GM12878 (cell line): ENCODE data around the gene C17orf107.

Experiments
- CREM ChIP-seq: IDR thresholded peaks from 2 replicates; pipeline ENCODE4 v1.6.1; 2014; ENCODE audit warnings: antibody characterized with exemption, low read depth
- EZH2 ChIP-seq: IDR thresholded peaks from 2 replicates; pipeline ENCODE4 v1.6.1; 2012; ENCODE audit warnings: low read depth, mild to moderate bottlenecking, control low read depth, inconsistent platforms, low read length, borderline replicate concordance; ENCODE audit not compliant: control insufficient read depth
- MYC ChIP-seq: IDR thresholded peaks from 2 replicates; pipeline ENCODE4 v1.6.1; 2011; ENCODE audit warnings: mild to moderate bottlenecking, low read length, moderate library complexity, inconsistent platforms; ENCODE audit not compliant: insufficient read depth, insufficient replicate concordance, insufficient read length, severe bottlenecking
- POLR2A ChIP-seq: IDR thresholded peaks from 2 replicates; pipeline ENCODE4 v1.6.1; 2011; ENCODE audit warnings: low read depth, mild to moderate bottlenecking, low read length
- RELA ChIP-seq: fragments of 450-650 bp; IDR thresholded peaks from 2 replicates; pipeline ENCODE4 v1.8.0; 2014; ENCODE audit warnings: borderline replicate concordance; ENCODE audit not compliant: partially characterized antibody
- SRF ChIP-seq, 2 experiments: IDR thresholded peaks; 2 replicates each; pipeline ENCODE4 v1.6.1; 2011; ENCODE audit warnings: low read depth in 2 of 2, low read length in 2 of 2, mild to moderate bottlenecking in 1 of 2, moderate library complexity in 1 of 2
- YBX1 ChIP-seq: fragments of 450-650 bp; IDR thresholded peaks from 2 replicates; pipeline ENCODE4 v1.6.1; 2016; ENCODE audit warnings: antibody characterized with exemption
- TF ChIP-seq, protein P1 (sequence below): IDR thresholded peaks from 2 replicates; pipeline ENCODE4 v1.6.1; 2012; ENCODE audit warnings: mild to moderate bottlenecking, low read depth, low read length
- TF ChIP-seq, protein P2 (sequence below): IDR thresholded peaks from 2 replicates; pipeline ENCODE4 v1.6.1; 2011; ENCODE audit warnings: low read depth, mild to moderate bottlenecking, low read length, moderate library complexity, borderline replicate concordance; ENCODE audit errors: extremely low read depth
- TF ChIP-seq, protein P3 (sequence below): fragments of 450-650 bp; formaldehyde crosslinking; IDR thresholded peaks from 2 replicates; pipeline ENCODE4 v1.5.0; 2022; ENCODE audit warnings: mild to moderate bottlenecking, missing genetic modification characterization
- TF ChIP-seq, protein P4 (sequence below): IDR thresholded peaks from 2 replicates; pipeline ENCODE4 v1.6.1; 2012; ENCODE audit warnings: low read length, inconsistent platforms
- TF ChIP-seq, protein P5 (sequence below), 3 experiments: IDR thresholded peaks in 2 of 3; conservative IDR thresholded peaks in 1 of 3; 2 replicates each; pipeline ENCODE4 v1.5.1; 2011; ENCODE audit warnings: low read depth in 3 of 3, low read length in 3 of 3, mild to moderate bottlenecking in 3 of 3, control low read depth in 2 of 3, moderate library complexity in 2 of 3, inconsistent platforms in 1 of 3, mixed read lengths in 1 of 3; ENCODE audit not compliant: control insufficient read depth in 2 of 3, insufficient read depth in 1 of 3; ENCODE audit errors: extremely low read depth in 1 of 3

DNA sequence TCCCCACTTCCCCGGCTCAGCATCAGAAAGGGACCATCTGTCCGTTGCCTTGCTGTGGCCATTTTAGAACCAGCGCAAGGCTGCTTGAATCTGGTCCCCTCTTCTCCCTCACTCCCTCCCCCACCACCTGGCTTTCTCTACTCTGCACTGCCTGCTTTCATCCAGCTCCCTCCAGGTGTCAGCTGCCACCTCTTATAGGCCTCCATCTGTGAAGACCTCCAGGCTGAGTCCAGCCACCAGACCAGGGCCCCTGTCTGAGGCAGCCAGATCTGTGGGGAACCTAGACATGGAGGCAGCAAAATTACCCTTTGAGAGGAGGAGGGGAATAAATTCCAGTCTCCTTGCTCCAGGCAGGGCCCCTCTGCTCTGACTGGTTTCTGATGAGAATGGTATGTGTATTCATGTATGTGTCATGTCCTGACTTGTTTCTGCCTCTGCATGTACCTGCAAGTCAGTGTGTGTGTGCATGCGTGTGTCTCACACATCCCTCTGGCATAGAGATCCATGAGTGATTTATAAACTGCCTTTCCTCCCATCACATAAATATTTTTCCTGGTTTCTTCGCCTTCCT is 45.1 kb upstream of the C17orf107 start:
- TF ChIP-seq, protein P1, sequence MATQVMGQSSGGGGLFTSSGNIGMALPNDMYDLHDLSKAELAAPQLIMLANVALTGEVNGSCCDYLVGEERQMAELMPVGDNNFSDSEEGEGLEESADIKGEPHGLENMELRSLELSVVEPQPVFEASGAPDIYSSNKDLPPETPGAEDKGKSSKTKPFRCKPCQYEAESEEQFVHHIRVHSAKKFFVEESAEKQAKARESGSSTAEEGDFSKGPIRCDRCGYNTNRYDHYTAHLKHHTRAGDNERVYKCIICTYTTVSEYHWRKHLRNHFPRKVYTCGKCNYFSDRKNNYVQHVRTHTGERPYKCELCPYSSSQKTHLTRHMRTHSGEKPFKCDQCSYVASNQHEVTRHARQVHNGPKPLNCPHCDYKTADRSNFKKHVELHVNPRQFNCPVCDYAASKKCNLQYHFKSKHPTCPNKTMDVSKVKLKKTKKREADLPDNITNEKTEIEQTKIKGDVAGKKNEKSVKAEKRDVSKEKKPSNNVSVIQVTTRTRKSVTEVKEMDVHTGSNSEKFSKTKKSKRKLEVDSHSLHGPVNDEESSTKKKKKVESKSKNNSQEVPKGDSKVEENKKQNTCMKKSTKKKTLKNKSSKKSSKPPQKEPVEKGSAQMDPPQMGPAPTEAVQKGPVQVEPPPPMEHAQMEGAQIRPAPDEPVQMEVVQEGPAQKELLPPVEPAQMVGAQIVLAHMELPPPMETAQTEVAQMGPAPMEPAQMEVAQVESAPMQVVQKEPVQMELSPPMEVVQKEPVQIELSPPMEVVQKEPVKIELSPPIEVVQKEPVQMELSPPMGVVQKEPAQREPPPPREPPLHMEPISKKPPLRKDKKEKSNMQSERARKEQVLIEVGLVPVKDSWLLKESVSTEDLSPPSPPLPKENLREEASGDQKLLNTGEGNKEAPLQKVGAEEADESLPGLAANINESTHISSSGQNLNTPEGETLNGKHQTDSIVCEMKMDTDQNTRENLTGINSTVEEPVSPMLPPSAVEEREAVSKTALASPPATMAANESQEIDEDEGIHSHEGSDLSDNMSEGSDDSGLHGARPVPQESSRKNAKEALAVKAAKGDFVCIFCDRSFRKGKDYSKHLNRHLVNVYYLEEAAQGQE = no peak
- no peak for TF ChIP-seq RELA
- TF ChIP-seq, protein P2, sequence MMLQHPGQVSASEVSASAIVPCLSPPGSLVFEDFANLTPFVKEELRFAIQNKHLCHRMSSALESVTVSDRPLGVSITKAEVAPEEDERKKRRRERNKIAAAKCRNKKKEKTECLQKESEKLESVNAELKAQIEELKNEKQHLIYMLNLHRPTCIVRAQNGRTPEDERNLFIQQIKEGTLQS = no peak
- TF ChIP-seq, protein P3, sequence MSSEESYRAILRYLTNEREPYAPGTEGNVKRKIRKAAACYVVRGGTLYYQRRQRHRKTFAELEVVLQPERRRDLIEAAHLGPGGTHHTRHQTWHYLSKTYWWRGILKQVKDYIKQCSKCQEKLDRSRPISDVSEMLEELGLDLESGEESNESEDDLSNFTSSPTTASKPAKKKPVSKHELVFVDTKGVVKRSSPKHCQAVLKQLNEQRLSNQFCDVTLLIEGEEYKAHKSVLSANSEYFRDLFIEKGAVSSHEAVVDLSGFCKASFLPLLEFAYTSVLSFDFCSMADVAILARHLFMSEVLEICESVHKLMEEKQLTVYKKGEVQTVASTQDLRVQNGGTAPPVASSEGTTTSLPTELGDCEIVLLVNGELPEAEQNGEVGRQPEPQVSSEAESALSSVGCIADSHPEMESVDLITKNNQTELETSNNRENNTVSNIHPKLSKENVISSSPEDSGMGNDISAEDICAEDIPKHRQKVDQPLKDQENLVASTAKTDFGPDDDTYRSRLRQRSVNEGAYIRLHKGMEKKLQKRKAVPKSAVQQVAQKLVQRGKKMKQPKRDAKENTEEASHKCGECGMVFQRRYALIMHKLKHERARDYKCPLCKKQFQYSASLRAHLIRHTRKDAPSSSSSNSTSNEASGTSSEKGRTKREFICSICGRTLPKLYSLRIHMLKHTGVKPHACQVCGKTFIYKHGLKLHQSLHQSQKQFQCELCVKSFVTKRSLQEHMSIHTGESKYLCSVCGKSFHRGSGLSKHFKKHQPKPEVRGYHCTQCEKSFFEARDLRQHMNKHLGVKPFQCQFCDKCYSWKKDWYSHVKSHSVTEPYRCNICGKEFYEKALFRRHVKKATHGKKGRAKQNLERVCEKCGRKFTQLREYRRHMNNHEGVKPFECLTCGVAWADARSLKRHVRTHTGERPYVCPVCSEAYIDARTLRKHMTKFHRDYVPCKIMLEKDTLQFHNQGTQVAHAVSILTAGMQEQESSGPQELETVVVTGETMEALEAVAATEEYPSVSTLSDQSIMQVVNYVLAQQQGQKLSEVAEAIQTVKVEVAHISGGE (CRISPR knock-in tag) = no peak
- TF ChIP-seq MYC = no peak
- TF ChIP-seq SRF (IDR thresholded peaks at IDR 0.05; ENCODE audit: low read depth in 2 of 2, low read length in 2 of 2) = no peak
- TF ChIP-seq, protein P4, sequence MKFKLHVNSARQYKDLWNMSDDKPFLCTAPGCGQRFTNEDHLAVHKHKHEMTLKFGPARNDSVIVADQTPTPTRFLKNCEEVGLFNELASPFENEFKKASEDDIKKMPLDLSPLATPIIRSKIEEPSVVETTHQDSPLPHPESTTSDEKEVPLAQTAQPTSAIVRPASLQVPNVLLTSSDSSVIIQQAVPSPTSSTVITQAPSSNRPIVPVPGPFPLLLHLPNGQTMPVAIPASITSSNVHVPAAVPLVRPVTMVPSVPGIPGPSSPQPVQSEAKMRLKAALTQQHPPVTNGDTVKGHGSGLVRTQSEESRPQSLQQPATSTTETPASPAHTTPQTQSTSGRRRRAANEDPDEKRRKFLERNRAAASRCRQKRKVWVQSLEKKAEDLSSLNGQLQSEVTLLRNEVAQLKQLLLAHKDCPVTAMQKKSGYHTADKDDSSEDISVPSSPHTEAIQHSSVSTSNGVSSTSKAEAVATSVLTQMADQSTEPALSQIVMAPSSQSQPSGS = no peak
- no peak for TF ChIP-seq EZH2
- no peak for TF ChIP-seq YBX1
- TF ChIP-seq, protein P5, sequence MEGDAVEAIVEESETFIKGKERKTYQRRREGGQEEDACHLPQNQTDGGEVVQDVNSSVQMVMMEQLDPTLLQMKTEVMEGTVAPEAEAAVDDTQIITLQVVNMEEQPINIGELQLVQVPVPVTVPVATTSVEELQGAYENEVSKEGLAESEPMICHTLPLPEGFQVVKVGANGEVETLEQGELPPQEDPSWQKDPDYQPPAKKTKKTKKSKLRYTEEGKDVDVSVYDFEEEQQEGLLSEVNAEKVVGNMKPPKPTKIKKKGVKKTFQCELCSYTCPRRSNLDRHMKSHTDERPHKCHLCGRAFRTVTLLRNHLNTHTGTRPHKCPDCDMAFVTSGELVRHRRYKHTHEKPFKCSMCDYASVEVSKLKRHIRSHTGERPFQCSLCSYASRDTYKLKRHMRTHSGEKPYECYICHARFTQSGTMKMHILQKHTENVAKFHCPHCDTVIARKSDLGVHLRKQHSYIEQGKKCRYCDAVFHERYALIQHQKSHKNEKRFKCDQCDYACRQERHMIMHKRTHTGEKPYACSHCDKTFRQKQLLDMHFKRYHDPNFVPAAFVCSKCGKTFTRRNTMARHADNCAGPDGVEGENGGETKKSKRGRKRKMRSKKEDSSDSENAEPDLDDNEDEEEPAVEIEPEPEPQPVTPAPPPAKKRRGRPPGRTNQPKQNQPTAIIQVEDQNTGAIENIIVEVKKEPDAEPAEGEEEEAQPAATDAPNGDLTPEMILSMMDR (IDR thresholded peaks at IDR 0.05 in 2 of 3, conservative IDR thresholded peaks at IDR 0.05 in 1 of 3; ENCODE audit: control insufficient read depth in 2 of 3, extremely low read depth in 1 of 3, insufficient read depth in 1 of 3, low read depth in 3 of 3, low read length in 3 of 3) = no peak
- no peak for TF ChIP-seq POLR2A
- TF ChIP-seq CREM = no peak
